ENCODE data around the gene PPP1R9A.

The PPP1R9A gene

GRCh38 chr7:95264363-95264891 lies 357.0 kb downstream of the PPP1R9A start:
- Histone ChIP-seq H3K27ac (ENCODE audit: low read depth, low read length) (no peak overlapping the region), H3K9me3 (ENCODE audit: control insufficient read depth in 1 of 2, low read length in 2 of 2) (no peaks in the 10 kb centered on the region), H3K27me3 (ENCODE audit: control insufficient read depth in 1 of 2, insufficient read depth in 2 of 2, low read length in 2 of 2) (no peaks in the 10 kb centered on the region), H3K4me3 (ENCODE audit: low read depth in 1 of 2, low read length in 2 of 2) (no peak overlapping the region), H3K36me3 (ENCODE audit: control insufficient read depth in 1 of 2, insufficient read depth in 2 of 2, low read length in 2 of 2) (no peaks in the 10 kb centered on the region), H3K4me1 (ENCODE audit: control insufficient read depth in 1 of 2, insufficient read depth in 2 of 2, low read length in 2 of 2) (no peaks in the 10 kb centered on the region), H3K9ac (ENCODE audit: low read depth in 1 of 2, low read length in 2 of 2) (no peak overlapping the region)

GRCh38 chr7:95265634-95266033 lies 358.2 kb downstream of the PPP1R9A start:
- Histone ChIP-seq H3K27ac (ENCODE audit: low read depth, low read length) (no peak overlapping the region), H3K36me3 (ENCODE audit: control insufficient read depth in 1 of 2, insufficient read depth in 2 of 2, low read length in 2 of 2) (no peaks in the 10 kb centered on the region), H3K4me1 (ENCODE audit: control insufficient read depth in 1 of 2, insufficient read depth in 2 of 2, low read length in 2 of 2) (no peaks in the 10 kb centered on the region)

DNA sequence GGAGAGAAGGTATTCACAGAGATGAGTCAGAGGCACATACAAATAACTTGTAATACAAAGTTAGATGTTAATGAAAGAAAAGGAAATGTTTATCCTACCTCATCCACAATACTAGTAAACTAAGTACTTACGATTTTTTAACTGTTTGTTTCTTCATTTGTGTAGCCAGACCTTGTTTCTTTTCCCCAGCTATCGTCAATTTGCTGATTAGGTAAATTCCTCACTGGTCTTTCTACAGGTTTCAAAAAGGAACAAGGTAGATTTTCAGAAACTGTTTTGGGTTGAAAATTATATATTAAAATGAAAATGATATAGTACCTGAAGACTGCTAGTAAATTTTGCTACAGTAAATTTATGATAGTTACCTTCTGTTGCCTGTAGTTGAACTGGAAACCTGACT lies 360.4 kb downstream of the PPP1R9A start:
- H3K4me3 ChIP-seq (ENCODE audit: low read depth in 1 of 2, low read length in 2 of 2) = no peak overlapping the region
- no peaks in the 10 kb centered on the region for H3K36me3 ChIP-seq (ENCODE audit: control insufficient read depth in 1 of 2, insufficient read depth in 2 of 2, low read length in 2 of 2)
- no peak overlapping the region for H3K27ac ChIP-seq (ENCODE audit: low read depth, low read length)
- H3K27me3 ChIP-seq (ENCODE audit: control insufficient read depth in 1 of 2, insufficient read depth in 2 of 2, low read length in 2 of 2) = no peaks in the 10 kb centered on the region
- no peaks in the 10 kb centered on the region for H3K4me1 ChIP-seq (ENCODE audit: control insufficient read depth in 1 of 2, insufficient read depth in 2 of 2, low read length in 2 of 2)
- no peaks in the 10 kb centered on the region for H3K9me3 ChIP-seq (ENCODE audit: control insufficient read depth in 1 of 2, low read length in 2 of 2)
- no peak overlapping the region for H3K9ac ChIP-seq (ENCODE audit: low read depth in 1 of 2, low read length in 2 of 2)

More at GRCh38 chr7:95265634-95266033, 358.2 kb downstream of the PPP1R9A start:
- Histone ChIP-seq H3K9me3 (ENCODE audit: control insufficient read depth in 1 of 2, low read length in 2 of 2) (no peaks in the 10 kb centered on the region), H3K9ac (ENCODE audit: low read depth in 1 of 2, low read length in 2 of 2) (no peak overlapping the region), H3K27me3 (ENCODE audit: control insufficient read depth in 1 of 2, insufficient read depth in 2 of 2, low read length in 2 of 2) (no peaks in the 10 kb centered on the region), H3K4me3 (ENCODE audit: low read depth in 1 of 2, low read length in 2 of 2) (no peak overlapping the region)

DNA sequence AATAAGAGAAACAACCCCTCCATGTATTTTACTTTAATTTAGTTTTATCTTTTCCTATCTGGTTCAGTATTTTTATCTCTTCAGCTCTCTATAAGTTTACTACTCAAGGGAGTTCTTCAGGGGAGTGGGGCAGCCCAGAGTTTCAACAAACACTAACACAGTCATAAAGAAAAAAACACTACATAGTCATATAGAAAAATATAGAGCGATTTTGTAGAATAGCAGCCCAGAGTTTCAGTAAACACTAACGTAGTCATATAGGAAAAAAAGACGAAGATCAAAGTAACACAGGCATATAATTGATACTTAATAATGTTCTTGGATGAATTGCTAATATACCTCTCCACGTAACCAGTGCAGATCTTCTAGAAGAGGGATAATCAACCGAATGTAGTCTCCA lies 362.2 kb downstream of the PPP1R9A start:
- no peaks in the 10 kb centered on the region for H3K27me3 ChIP-seq (ENCODE audit: control insufficient read depth in 1 of 2, insufficient read depth in 2 of 2, low read length in 2 of 2)
- H3K36me3 ChIP-seq (ENCODE audit: control insufficient read depth in 1 of 2, insufficient read depth in 2 of 2, low read length in 2 of 2) = peaks cover 0 to 2% of the 10 kb centered on the region in 2 donors
- H3K4me3 ChIP-seq (ENCODE audit: low read depth in 1 of 2, low read length in 2 of 2) = no peak overlapping the region
- no peak overlapping the region for H3K9ac ChIP-seq (ENCODE audit: low read depth in 1 of 2, low read length in 2 of 2)
- no peaks in the 10 kb centered on the region for H3K9me3 ChIP-seq (ENCODE audit: control insufficient read depth in 1 of 2, low read length in 2 of 2)
- no peak overlapping the region for H3K27ac ChIP-seq (ENCODE audit: low read depth, low read length)
- no peaks in the 10 kb centered on the region for H3K4me1 ChIP-seq (ENCODE audit: control insufficient read depth in 1 of 2, insufficient read depth in 2 of 2, low read length in 2 of 2)

DNA sequence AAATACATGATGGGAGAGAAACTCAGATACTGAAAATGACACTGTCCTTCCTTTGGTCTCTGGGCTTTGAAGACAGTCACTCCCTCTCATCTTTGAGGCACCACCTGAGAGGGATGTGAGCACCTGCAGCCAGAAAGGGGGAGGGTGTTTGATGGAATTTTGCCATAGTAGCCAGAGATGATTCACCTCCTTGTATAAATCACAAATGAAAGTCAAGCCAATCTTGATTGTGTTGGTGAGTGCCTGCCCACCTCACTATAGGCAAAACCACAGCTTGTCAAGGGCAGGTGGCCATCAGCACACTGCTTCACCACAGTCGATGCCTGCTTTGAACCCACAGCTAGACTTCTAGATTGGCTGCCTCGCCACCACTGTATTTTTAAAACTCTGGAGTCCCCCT lies 368.7 kb downstream of the PPP1R9A start:
- Histone ChIP-seq H3K9me3 (ENCODE audit: control insufficient read depth in 1 of 2, low read length in 2 of 2) (no peaks in the 10 kb centered on the region), H3K9ac (ENCODE audit: low read depth in 1 of 2, low read length in 2 of 2) (no peak overlapping the region), H3K27me3 (ENCODE audit: control insufficient read depth in 1 of 2, insufficient read depth in 2 of 2, low read length in 2 of 2) (no peaks in the 10 kb centered on the region), H3K4me1 (ENCODE audit: control insufficient read depth in 1 of 2, insufficient read depth in 2 of 2, low read length in 2 of 2) (no peaks in the 10 kb centered on the region), H3K36me3 (ENCODE audit: control insufficient read depth in 1 of 2, insufficient read depth in 2 of 2, low read length in 2 of 2) (peaks cover 0 to 2% of the 10 kb centered on the region in 2 donors), H3K27ac (ENCODE audit: low read depth, low read length) (no peak overlapping the region), H3K4me3 (ENCODE audit: low read depth in 1 of 2, low read length in 2 of 2) (no peak overlapping the region)

- no peaks in the 10 kb centered on the region for H3K4me1 ChIP-seq (ENCODE audit: control insufficient read depth in 1 of 2, insufficient read depth in 2 of 2, low read length in 2 of 2)
- H3K27ac ChIP-seq (ENCODE audit: low read depth, low read length) = no peak overlapping the region
- H3K4me3 ChIP-seq (ENCODE audit: low read depth in 1 of 2, low read length in 2 of 2) = no peak overlapping the region
- H3K27me3 ChIP-seq (ENCODE audit: control insufficient read depth in 1 of 2, insufficient read depth in 2 of 2, low read length in 2 of 2) = no peaks in the 10 kb centered on the region
- H3K9ac ChIP-seq (ENCODE audit: low read depth in 1 of 2, low read length in 2 of 2) = no peak overlapping the region
- H3K36me3 ChIP-seq (ENCODE audit: control insufficient read depth in 1 of 2, insufficient read depth in 2 of 2, low read length in 2 of 2) = no peaks in the 10 kb centered on the region
- no peaks in the 10 kb centered on the region for H3K9me3 ChIP-seq (ENCODE audit: control insufficient read depth in 1 of 2, low read length in 2 of 2)
Measured at GRCh38 chr7:95279417-95279816, 372.0 kb downstream of the PPP1R9A start.

GRCh38 chr7:95286096-95286495 lies 378.7 kb downstream of the PPP1R9A start:
- no peaks in the 10 kb centered on the region for H3K9me3 ChIP-seq (ENCODE audit: control insufficient read depth in 1 of 2, low read length in 2 of 2)
- H3K4me3 ChIP-seq (ENCODE audit: low read depth in 1 of 2, low read length in 2 of 2) = no peak overlapping the region
- no peak overlapping the region for H3K27ac ChIP-seq (ENCODE audit: low read depth, low read length)
- peaks cover 2 to 4% of the 10 kb centered on the region in 2 donors for H3K36me3 ChIP-seq (ENCODE audit: control insufficient read depth in 1 of 2, insufficient read depth in 2 of 2, low read length in 2 of 2)
- H3K4me1 ChIP-seq (ENCODE audit: control insufficient read depth in 1 of 2, insufficient read depth in 2 of 2, low read length in 2 of 2) = no peaks in the 10 kb centered on the region
- no peak overlapping the region for H3K9ac ChIP-seq (ENCODE audit: low read depth in 1 of 2, low read length in 2 of 2)
- H3K27me3 ChIP-seq (ENCODE audit: control insufficient read depth in 1 of 2, insufficient read depth in 2 of 2, low read length in 2 of 2) = no peaks in the 10 kb centered on the region

DNA sequence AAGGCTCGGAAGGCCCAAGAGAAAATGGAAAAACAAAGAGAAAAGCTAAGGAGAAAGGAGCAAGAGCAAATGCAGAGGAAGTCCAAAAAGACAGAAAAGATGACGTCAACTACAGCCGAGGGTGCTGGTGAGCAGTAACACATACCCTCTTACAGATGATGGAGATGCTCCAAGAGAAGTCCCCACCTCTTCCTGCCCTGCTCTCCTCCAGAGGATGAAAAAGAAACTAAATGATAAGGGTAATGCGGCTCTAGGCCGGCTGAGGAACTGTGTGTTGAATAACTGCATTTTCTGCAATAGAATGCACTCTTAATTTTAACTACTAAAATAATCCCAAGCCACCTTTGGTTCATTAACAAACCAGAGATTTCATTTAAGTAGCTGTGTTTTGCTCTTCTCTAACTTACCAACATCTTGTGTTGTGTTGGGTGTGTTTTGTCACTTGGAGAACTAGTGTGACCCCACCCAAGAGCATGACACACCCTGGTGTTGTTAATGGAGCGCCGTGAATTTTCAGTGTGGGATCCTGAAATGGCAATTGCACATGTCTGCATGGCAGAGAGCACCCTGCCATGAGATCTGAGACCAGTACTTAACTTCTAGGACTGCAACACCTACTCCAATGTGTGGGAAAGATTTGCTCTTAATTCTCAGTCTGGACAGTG lies 382.9 kb downstream of the PPP1R9A start:
- Histone ChIP-seq H3K27ac (ENCODE audit: low read depth, low read length) (no peak overlapping the region), H3K9ac (ENCODE audit: low read depth in 1 of 2, low read length in 2 of 2) (no peak overlapping the region), H3K36me3 (ENCODE audit: control insufficient read depth in 1 of 2, insufficient read depth in 2 of 2, low read length in 2 of 2) (peaks cover 2 to 4% of the 10 kb centered on the region in 2 donors)

DNA sequence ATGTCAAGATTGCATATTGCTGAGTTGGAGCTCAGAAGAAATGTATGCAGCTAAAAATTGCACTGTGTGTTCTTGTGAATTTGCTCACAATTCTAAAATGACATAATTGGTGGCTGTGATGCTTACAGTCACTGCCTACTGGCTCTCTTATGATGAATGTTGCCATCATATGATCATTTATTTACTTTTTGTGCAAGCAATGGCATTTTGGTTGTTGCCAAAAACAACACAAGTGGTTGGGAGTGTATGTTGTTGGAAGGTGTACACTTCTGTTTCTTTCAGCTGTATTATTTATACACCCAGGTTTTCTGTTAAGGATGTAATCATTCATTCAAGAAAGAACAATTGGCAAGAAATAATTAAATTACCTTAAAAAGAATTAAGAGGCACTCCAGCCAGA lies 388.0 kb downstream of the PPP1R9A start:
- no peaks in the 10 kb centered on the region for H3K4me1 ChIP-seq (ENCODE audit: control insufficient read depth in 1 of 2, insufficient read depth in 2 of 2, low read length in 2 of 2)
- no peaks in the 10 kb centered on the region for H3K27me3 ChIP-seq (ENCODE audit: control insufficient read depth in 1 of 2, insufficient read depth in 2 of 2, low read length in 2 of 2)
- H3K4me3 ChIP-seq (ENCODE audit: low read depth in 1 of 2, low read length in 2 of 2) = no peak overlapping the region
- no peak overlapping the region for H3K9ac ChIP-seq (ENCODE audit: low read depth in 1 of 2, low read length in 2 of 2)
- no peaks in the 10 kb centered on the region for H3K9me3 ChIP-seq (ENCODE audit: control insufficient read depth in 1 of 2, low read length in 2 of 2)
- H3K36me3 ChIP-seq (ENCODE audit: control insufficient read depth in 1 of 2, insufficient read depth in 2 of 2, low read length in 2 of 2) = no peaks in the 10 kb centered on the region
- no peak overlapping the region for H3K27ac ChIP-seq (ENCODE audit: low read depth, low read length)

More for the DNA sequence above, 382.9 kb downstream of the PPP1R9A start:
- no peak overlapping the region for H3K4me3 ChIP-seq (ENCODE audit: low read depth in 1 of 2, low read length in 2 of 2)
- H3K4me1 ChIP-seq (ENCODE audit: control insufficient read depth in 1 of 2, insufficient read depth in 2 of 2, low read length in 2 of 2) = no peaks in the 10 kb centered on the region
- no peaks in the 10 kb centered on the region for H3K27me3 ChIP-seq (ENCODE audit: control insufficient read depth in 1 of 2, insufficient read depth in 2 of 2, low read length in 2 of 2)
- no peaks in the 10 kb centered on the region for H3K9me3 ChIP-seq (ENCODE audit: control insufficient read depth in 1 of 2, low read length in 2 of 2)

- no peak overlapping the region for H3K9ac ChIP-seq (ENCODE audit: low read depth in 1 of 2, low read length in 2 of 2)
- no peak overlapping the region for H3K27ac ChIP-seq (ENCODE audit: low read depth, low read length)
- H3K27me3 ChIP-seq (ENCODE audit: control insufficient read depth in 1 of 2, insufficient read depth in 2 of 2, low read length in 2 of 2) = no peaks in the 10 kb centered on the region
- H3K9me3 ChIP-seq (ENCODE audit: control insufficient read depth in 1 of 2, low read length in 2 of 2) = no peaks in the 10 kb centered on the region
- H3K36me3 ChIP-seq (ENCODE audit: control insufficient read depth in 1 of 2, insufficient read depth in 2 of 2, low read length in 2 of 2) = no peaks in the 10 kb centered on the region
- H3K4me3 ChIP-seq (ENCODE audit: low read depth in 1 of 2, low read length in 2 of 2) = no peak overlapping the region
- H3K4me1 ChIP-seq (ENCODE audit: control insufficient read depth in 1 of 2, insufficient read depth in 2 of 2, low read length in 2 of 2) = no peaks in the 10 kb centered on the region
Measured at GRCh38 chr7:95296456-95296855, 389.1 kb downstream of the PPP1R9A start.

Data from duodenal mucosa (tissue), 2 donors.